Measurements from ENCODE around the gene MID2. TPM values are rescaled to one million over a fixed set of nuclear protein-coding genes. Genes with fewer than 3 reads are reported as not detected.

MID2 gene
- total and polyA plus RNA-seq, 2 experiments from 2014 or later = 0.84 to 2.1 TPM

DNA sequence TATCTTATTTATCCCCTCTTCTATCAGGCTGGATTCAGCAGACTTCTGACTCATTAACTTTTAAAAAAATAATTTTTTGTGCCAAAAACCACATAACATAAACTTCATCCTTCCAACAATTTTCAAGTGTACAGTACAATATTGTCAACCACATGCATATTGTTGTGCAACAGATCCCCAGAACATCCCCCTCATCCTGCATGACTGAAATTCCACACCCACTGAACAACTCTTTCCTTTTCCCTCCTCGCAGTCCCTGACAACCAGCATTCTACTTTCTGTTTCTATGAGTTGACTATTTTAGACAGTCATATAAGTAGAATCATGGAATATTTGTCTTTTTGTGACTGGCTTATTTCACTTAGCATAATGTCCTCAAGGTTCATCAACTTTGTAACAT lies 2.2 kb upstream of the MID2 start:
- H3K4me3 Mint-ChIP-seq = no peak overlapping the region
- no peak for ATAC-seq

More for the DNA sequence above, 2.2 kb upstream of the MID2 start:
- H3F3A ChIP-seq (replicated peaks; ENCODE audit: low read depth) = no peaks in the 10 kb centered on the region
- DNase-seq (ENCODE audit: low spot score) = no peak
- H3K27ac ChIP-seq (ENCODE audit: low read depth) = no peak overlapping the region
- no peaks in the 10 kb centered on the region for H3K4me1 ChIP-seq (ENCODE audit: insufficient read depth)
- no peaks in the 10 kb centered on the region for H3K9me2 ChIP-seq (ENCODE audit: insufficient read depth)
- H3K36me3 Mint-ChIP-seq (ENCODE audit: low read depth) = peaks cover 2% of the 10 kb centered on the region; the same call in 1 of the 3 replicates
- H3K27ac Mint-ChIP-seq = no peak overlapping the region
- H4K20me1 ChIP-seq (replicated peaks; ENCODE audit: insufficient read depth) = no peaks in the 10 kb centered on the region
- H3K4me1 Mint-ChIP-seq = peaks cover 13% of the 10 kb centered on the region; the same call in 2 of the 3 replicates
- H3K36me3 ChIP-seq (ENCODE audit: insufficient read depth) = no peaks in the 10 kb centered on the region
- TF ChIP-seq EZH2phosphoT487 (IDR thresholded peaks at IDR 0.05; ENCODE audit: unreplicated experiment) = no peak
- TF ChIP-seq, protein P1, sequence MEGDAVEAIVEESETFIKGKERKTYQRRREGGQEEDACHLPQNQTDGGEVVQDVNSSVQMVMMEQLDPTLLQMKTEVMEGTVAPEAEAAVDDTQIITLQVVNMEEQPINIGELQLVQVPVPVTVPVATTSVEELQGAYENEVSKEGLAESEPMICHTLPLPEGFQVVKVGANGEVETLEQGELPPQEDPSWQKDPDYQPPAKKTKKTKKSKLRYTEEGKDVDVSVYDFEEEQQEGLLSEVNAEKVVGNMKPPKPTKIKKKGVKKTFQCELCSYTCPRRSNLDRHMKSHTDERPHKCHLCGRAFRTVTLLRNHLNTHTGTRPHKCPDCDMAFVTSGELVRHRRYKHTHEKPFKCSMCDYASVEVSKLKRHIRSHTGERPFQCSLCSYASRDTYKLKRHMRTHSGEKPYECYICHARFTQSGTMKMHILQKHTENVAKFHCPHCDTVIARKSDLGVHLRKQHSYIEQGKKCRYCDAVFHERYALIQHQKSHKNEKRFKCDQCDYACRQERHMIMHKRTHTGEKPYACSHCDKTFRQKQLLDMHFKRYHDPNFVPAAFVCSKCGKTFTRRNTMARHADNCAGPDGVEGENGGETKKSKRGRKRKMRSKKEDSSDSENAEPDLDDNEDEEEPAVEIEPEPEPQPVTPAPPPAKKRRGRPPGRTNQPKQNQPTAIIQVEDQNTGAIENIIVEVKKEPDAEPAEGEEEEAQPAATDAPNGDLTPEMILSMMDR (conservative IDR thresholded peaks at IDR 0.05; ENCODE audit: low read depth in 2 of 2) = no peak
- no peak for TF ChIP-seq CREB1 (CRISPR knock-in tag; IDR thresholded peaks at IDR 0.05; ENCODE audit: low read depth)
- TF ChIP-seq, protein P2, sequence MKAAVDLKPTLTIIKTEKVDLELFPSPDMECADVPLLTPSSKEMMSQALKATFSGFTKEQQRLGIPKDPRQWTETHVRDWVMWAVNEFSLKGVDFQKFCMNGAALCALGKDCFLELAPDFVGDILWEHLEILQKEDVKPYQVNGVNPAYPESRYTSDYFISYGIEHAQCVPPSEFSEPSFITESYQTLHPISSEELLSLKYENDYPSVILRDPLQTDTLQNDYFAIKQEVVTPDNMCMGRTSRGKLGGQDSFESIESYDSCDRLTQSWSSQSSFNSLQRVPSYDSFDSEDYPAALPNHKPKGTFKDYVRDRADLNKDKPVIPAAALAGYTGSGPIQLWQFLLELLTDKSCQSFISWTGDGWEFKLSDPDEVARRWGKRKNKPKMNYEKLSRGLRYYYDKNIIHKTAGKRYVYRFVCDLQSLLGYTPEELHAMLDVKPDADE (IDR thresholded peaks at IDR 0.05) = no peak
- TF ChIP-seq REST (IDR thresholded peaks at IDR 0.05; ENCODE audit: unreplicated experiment) = no peak
- TF ChIP-seq NANOG (IDR thresholded peaks at IDR 0.05; ENCODE audit: borderline replicate concordance) = no peak
- no peak for TF ChIP-seq ZNF114 (CRISPR knock-in tag; IDR thresholded peaks at IDR 0.05)
- no peak for TF ChIP-seq JUNB (IDR thresholded peaks at IDR 0.05; ENCODE audit: unreplicated experiment)
- no peak for TF ChIP-seq ZNF331 (CRISPR knock-in tag; IDR thresholded peaks at IDR 0.05; ENCODE audit: low read depth)
- TF ChIP-seq, protein P3, sequence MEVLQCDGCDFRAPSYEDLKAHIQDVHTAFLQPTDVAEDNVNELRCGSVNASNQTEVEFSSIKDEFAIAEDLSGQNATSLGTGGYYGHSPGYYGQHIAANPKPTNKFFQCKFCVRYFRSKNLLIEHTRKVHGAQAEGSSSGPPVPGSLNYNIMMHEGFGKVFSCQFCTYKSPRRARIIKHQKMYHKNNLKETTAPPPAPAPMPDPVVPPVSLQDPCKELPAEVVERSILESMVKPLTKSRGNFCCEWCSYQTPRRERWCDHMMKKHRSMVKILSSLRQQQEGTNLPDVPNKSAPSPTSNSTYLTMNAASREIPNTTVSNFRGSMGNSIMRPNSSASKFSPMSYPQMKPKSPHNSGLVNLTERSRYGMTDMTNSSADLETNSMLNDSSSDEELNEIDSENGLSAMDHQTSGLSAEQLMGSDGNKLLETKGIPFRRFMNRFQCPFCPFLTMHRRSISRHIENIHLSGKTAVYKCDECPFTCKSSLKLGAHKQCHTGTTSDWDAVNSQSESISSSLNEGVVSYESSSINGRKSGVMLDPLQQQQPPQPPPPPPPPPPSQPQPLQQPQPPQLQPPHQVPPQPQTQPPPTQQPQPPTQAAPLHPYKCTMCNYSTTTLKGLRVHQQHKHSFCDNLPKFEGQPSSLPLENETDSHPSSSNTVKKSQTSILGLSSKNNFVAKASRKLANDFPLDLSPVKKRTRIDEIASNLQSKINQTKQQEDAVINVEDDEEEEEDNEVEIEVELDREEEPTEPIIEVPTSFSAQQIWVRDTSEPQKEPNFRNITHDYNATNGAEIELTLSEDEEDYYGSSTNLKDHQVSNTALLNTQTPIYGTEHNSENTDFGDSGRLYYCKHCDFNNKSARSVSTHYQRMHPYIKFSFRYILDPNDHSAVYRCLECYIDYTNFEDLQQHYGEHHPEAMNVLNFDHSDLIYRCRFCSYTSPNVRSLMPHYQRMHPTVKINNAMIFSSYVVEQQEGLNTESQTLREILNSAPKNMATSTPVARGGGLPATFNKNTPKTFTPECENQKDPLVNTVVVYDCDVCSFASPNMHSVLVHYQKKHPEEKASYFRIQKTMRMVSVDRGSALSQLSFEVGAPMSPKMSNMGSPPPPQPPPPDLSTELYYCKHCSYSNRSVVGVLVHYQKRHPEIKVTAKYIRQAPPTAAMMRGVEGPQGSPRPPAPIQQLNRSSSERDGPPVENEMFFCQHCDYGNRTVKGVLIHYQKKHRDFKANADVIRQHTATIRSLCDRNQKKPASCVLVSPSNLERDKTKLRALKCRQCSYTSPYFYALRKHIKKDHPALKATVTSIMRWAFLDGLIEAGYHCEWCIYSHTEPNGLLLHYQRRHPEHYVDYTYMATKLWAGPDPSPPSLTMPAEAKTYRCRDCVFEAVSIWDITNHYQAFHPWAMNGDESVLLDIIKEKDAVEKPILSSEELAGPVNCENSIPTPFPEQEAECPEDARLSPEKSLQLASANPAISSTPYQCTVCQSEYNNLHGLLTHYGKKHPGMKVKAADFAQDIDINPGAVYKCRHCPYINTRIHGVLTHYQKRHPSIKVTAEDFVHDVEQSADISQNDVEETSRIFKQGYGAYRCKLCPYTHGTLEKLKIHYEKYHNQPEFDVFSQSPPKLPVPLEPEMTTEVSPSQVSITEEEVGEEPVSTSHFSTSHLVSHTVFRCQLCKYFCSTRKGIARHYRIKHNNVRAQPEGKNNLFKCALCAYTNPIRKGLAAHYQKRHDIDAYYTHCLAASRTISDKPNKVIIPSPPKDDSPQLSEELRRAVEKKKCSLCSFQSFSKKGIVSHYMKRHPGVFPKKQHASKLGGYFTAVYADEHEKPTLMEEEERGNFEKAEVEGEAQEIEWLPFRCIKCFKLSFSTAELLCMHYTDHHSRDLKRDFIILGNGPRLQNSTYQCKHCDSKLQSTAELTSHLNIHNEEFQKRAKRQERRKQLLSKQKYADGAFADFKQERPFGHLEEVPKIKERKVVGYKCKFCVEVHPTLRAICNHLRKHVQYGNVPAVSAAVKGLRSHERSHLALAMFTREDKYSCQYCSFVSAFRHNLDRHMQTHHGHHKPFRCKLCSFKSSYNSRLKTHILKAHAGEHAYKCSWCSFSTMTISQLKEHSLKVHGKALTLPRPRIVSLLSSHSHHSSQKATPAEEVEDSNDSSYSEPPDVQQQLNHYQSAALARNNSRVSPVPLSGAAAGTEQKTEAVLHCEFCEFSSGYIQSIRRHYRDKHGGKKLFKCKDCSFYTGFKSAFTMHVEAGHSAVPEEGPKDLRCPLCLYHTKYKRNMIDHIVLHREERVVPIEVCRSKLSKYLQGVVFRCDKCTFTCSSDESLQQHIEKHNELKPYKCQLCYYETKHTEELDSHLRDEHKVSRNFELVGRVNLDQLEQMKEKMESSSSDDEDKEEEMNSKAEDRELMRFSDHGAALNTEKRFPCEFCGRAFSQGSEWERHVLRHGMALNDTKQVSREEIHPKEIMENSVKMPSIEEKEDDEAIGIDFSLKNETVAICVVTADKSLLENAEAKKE (CRISPR knock-in tag; IDR thresholded peaks at IDR 0.05) = no peak
- H3K27me3 Mint-ChIP-seq (ENCODE audit: insufficient read depth, low read depth, poor library complexity) = peaks cover 23% of the 10 kb centered on the region
- H3K4me2 ChIP-seq = no peak overlapping the region
- no peak overlapping the region for H2AFZ ChIP-seq
- no peak overlapping the region for H3K4me3 ChIP-seq
- no peaks in the 10 kb centered on the region for H3K79me2 ChIP-seq (replicated peaks; ENCODE audit: insufficient read depth)
- peaks cover 36% of the 10 kb centered on the region for H3K27me3 ChIP-seq (ENCODE audit: insufficient read depth)
- peaks cover 16% of the 10 kb centered on the region for H3K9me3 Mint-ChIP-seq
